ENCODE measurements around the gene SPRR2G.

DNA sequence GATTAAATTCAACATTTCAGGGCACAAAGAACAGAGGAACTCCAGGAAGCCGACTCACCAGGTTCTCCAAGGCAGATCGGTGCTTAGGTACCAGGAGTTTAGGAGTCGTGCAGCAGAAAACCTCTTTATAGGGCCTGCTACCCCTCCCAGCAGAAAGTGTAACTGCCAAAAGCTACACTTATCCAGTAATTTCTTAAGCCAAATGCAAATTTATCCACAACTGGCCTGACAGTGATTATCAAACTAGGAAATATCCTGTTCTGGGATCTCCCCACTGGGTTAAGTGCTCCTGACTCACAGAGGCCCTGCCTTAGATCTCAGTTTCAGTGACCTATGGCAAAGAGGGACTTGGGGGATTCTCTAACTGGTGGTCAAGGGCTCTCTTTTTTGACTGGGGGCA is 37.3 kb downstream of the SPRR2G start, which contains the start of gene SPRR2F:
- no peak for TF ChIP-seq CTCF (IDR thresholded peaks at IDR 0.05; ENCODE audit: low read depth, low read length)
- TF ChIP-seq EZH2phosphoT487 (IDR thresholded peaks at IDR 0.05; ENCODE audit: low read depth): no peak
